HG03439 (cell line): Measurements from ENCODE around the gene PKP3.
"Not testable (repeated sequence)": the region's sequence is repeated elsewhere in the genome, so short reads cannot be mapped to it uniquely, and the experiment has no call there.

ENCODE experiments used
- ATAC-seq: cut with Tn5 transposase; IDR thresholded peaks from one replicate; pipeline ENCODE4 v1.9.1; 2021; ENCODE audit warnings: mild to moderate bottlenecking, moderate library complexity; ENCODE audit not compliant: unreplicated experiment

Gene PKP3

DNA sequence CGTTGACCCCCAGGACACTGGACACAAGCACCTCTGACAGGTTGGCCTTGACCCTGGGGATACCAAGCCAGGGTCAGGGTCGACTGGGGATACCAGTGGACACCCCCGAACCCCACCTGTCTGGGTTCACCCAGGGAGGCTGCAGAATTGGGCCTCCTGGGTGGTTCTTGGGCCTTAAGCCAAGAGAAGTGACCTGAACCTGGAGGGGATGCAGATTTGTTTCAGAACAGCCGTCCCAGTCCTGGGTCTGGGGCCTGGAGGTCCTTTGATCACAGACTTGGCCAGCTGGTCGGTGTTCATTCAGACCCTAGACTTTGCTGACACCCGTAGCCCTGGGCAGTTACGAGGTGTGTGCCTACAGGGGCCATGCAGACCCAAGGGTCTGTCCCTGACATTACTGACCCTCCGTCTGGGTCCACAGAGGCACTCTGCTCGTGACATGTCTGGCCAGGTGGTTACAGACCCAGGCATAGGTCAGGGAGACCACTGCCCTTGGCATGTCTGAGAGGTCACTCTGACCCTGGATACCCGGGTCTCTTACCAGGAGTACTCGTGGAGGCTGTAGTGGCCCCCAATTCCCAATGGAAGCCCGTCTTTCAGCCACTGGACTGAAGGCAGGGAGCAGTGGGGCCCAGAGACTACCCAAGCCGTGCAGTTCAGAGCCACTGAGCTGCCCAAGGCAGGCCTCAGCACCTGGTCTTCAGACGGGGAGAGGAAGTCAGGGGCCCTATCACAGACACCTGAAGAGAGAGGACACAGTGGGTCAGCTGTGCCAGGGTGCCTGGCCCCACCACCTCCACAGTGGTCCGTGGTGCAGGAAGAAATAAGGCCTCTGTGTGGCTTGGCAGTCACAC, 14.4 kb downstream of the PKP3 start:
- no peak for ATAC-seq

DNA sequence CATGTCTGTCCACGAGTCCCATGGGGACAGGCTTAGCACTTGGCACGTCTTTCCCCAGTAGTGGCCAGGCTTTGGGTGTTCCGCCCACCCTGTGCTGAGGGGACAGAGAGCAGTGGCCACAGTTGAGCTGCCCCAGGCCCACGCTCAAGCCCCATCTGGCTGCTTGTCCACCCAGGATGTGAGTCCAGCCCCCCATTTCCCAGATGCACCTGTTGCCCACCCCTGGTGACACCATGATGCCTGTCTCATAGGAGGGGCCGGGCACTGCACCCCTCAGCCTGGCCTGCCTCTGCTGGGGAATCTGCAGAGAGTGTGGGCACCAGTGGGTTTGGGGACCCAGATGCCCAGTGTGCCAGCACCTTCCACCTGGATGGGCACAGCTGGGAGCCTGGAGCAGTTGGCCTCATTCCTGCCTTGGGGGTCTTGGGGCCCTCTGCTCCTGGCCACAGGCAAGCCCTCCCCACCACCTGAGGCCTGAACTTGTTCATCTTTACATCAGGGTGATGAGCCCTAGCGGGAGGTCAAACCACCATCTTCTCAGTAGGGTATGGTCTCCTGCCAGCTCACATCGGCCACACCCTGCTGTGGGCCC, 15.1 kb downstream of the PKP3 start:
- no peak for ATAC-seq

DNA sequence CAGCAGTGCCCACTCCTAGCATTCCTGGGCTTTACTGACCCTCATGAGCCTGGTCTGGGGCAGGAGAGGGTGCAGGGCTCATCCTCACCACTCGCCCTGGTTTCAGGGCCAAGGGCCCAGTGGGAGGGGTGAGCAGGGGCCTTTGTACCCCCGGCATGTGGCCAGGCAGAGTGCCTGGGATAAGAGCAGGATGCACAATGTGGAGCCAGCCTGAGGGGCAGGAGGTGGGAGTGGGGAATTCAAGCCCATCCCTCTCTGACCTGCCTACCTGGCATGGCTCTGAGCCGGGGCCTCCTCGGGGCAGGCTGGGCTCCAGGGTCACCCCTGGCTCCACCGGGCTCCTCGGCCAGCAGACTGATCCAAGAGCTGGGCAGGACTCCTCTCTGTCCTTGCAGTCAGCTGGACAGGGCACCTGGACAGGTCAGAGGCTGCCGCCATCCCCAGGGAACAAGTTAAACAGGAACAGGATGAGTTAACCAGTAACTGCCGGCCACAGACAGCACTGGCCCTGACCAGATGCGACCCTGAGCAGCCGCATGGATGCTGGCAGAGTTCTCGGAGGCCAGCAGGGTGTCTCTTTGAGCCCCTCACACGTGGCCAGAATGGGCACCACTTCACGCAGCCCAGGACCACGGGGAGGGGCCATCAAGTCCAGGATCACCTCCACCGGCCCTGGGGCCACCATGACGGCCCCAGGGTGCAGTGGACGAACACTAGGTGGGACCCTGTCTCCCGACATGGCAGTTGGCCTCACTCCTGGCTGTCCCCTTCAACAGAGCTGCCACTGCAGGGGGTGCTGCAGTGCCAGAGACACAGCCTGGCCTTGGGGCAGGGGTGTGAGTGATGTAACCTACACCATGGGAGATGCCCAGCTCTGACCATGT, 15.8 kb downstream of the PKP3 start:
- no peak for ATAC-seq

DNA sequence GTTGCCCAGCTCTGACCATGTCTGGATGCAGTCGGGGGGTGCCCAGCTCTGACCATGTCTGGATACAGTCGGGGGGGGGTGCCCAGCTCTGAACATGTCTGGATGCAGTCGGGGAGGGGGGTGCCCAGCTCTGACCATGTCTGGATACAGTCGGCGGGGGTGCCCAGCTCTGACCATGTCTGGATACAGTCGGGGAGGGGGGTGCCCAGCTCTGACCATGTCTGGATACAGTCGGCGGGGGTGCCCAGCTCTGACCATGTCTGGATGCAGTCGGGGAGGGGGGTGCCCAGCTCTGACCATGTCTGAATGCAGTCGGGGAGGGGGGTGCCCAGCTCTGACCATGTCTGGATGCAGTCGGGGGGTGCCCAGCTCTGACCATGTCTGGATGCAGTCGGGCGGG, 16.7 kb downstream of the PKP3 start:
- not testable (repeated sequence) for ATAC-seq

DNA sequence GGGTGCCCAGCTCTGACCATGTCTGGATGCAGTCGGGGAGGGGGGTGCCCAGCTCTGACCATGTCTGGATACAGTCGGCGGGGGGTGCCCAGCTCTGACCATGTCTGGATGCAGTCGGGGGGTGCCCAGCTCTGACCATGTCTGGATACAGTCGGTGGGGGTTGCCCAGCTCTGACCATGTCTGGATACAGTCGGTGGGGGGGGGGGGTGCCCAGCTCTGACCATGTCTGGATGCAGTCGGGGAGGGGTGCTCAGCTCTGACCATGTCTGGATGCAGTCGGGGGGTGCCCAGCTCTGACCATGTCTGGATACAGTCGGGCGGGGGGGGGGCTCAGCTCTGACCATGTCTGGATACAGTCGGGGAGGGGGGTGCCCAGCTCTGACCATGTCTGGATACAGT, 17.5 kb downstream of the PKP3 start:
- not testable (repeated sequence) for ATAC-seq

DNA sequence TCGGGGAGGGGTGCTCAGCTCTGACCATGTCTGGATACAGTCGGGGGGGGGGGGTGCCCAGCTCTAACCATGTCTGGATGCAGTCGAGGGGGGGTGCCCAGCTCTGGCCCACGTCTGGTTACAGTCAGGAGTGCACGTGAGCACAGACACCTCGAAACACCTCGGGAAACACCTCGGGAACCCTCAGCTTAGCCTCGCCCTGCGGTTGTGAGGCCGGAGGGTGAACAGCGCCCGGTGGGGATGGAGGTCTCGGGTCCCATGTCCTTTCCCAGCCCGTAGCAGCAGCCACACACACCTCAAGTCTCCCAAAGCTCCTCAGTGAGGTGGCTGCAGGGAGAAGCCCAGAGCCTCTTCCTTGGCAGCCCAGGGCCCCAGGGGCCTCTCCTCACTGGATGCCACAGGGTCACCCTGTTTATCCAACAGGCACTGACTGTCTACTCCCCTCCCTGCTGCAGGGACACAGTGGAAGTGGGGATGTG, 18.7 kb downstream of the PKP3 start:
- no peak for ATAC-seq

DNA sequence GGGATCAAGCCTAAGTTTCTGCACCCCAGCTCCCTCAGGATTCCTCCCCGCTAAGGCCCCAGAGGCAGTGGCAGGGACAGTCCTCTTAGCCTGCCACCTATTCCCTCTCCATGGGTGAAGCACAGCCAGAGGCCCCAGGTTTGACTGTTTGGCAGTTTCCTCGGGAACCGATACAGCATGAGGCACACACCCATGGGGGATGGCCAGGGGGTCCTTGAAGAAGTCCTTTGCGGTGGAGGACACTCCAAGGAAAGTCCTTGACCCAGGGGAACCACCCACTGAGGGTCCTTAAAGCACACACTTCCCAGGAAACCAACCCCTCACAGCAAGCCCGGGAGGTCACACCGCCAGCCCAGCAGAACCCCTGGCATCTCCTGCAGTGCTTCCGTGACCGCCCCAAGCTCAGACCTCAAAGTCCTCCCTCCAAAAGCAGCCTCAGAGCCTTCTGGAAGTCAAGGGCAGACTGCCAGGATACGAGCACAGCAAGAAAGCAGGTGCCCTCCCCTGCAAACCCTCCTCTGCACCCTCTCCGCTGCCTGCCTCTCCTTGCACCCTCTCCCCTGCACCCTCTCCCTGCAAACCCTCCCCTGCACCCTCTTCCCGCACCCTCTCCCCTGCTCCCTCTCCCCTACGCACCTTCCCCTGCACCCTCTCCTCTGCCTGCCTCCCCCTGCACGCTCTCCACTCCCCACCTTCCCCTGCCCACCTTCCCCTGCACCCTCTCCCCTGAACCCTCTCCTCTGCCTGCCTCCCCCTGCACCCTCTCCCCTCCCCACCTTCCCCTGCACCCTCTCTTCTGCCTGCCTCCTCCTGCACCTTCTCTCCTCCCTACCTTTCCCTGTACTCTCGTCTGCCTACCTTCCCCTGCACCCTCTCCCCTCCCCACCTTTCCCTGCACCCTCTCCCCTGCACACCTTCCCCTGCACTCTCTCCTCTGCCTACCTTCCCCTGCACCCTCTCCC, 19.4 kb downstream of the PKP3 start:
- no peak for ATAC-seq

DNA sequence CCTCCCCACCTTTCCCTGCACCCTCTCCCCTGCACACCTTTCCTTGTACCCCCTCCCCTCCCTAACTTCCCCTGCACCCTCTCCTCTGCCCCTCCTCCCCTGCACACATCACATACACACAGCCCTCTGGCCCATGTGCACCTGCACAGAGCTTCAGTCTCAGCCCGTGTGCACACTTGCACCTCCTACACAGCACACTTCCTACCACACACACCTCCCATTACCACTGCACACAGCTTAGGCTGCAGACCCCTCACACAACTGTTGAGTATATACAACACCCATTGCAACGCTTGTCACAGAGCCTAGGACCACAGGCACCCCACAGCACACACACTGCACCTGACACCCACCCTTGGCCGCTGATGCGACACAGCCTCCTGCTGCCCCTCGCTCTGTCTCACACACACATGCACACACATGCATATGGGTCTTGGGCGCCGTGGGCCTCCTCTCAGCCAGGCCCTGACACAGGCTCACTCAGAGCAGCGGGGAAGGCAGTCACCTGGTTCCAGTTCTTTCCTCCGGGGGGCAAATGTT, 20.4 kb downstream of the PKP3 start:
- no peak for ATAC-seq

DNA sequence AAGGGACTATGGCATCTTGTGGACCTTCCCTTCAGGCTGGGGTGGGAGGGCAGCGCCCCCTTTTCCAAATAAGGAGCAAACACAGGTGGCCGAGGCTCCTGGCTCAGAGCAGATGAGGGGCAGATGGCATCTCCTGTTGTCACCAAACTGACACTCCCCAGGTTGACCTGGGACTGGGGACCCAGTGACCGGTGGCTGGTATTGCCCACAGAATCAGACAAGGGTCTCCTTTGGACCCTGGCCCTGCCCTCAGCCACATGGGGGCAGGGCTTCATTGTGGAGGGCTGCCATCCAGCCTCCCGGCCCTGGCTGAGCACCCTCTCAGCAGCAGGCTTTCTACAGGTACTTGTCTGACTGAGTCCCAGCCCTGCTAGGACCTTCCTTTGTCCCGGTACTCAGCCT, 21.6 kb downstream of the PKP3 start:
- no peak for ATAC-seq

DNA sequence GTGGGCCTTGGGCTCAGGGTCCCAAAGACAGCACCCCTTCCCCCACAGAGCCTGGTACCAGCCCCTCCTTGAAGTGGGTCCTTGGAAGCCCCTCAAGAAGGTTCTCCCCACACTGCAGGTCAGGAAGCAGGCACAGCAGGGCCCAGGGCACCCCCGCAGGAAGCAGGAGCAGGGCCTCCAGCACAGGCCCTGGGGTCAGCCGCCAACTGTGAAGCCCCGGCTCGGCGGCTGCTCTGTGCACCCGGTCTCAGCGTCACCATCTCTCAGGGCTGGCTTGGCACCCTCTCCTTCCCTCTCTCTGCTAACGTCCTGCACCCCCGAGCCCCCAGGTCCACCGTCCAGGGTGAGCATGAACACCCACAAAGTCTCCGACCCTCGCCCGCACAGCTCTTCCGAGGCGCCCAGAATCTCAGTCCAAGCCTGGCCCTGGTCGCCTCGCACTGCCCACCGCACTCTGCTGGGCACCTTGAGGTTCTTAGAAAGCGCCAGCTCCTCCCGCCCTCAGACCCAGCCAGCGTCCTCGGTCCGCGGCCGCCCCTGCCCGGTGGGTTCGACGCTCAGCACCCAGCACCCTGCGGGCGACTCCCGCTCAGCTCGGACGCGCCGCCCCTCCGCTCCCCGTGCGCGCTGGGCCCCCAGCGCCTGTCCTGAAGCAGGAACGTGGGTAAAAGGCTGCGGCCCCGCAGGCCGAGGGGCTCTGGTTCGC, 22.2 kb downstream of the PKP3 start:
- ATAC-seq = no peak

DNA sequence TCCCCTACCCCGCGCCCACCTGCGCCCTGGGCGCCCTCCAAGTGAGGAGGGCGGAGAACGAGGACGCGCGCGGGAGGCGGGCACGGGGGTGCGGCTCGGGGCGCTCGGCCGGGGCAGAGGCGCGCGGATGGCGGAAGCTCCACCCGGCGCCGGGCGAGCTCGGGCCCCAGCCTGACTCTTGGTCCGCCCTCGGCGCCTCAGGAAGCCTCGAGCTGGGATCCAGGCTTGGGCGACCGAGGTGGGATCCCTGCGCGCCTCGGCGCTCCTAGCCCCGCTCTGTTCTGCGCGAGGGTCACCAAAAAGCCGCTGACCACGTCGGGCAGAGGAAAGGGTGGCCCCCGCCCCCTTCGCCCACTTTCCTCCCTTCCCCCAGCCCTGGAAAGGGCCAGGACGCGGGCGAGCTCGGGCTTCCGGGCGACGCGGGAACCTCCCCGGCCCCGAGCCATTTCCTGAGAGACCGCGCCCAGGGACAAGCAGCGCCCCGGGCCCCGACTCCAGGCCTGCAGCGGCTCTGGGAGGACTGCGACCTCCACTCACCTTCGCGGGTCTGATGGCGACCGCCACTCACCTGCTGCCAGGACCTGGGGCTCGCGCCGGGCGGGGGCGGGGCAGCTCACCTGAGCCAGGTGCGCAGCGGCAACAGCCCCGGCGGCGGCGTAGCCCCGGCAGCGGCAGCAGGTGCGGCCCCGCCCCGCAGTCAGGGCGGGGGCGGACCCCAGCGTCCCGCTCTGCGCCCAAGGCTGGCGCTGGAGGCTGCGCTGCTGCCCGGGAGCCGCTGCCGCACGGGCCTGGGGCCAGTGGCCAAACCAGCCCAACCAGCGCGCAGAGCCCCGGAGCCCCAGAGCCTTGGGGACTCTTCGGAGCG, 23.0 kb downstream of the PKP3 start:
- ATAC-seq = no peak

DNA sequence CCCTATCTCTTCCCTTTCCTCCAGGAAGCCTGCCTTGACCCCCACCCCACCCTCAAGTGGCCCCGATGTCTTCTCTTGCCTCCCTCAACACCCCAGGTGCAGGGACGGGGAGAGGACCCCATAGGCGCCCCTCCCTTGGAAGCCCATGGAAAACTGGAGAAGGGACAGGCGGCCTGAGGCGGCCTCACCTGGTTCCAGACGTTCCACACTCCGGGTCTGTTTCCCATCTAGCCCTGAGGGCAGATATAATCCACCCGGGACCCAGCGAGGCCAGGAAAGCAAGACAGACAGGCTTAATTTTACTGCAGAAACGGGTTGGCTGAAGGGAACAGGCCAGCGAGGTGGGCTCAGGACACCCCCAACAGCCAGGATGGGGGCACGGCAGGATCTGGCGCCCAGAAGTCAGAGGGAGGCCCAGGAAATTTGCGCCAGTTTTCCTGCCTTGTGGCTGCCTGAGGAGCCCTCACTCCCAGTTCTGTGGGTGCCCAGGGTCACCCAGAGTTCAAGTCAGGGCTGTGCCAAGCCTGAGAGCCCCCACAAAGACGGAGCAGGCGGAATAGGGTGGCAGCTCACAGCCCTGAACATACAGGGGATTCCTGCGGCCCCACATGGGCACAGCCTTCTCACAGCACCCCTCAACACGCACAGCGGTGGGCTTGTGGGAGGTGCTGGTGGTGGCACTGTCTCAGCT, 23.8 kb downstream of the PKP3 start:
- no peak for ATAC-seq

DNA sequence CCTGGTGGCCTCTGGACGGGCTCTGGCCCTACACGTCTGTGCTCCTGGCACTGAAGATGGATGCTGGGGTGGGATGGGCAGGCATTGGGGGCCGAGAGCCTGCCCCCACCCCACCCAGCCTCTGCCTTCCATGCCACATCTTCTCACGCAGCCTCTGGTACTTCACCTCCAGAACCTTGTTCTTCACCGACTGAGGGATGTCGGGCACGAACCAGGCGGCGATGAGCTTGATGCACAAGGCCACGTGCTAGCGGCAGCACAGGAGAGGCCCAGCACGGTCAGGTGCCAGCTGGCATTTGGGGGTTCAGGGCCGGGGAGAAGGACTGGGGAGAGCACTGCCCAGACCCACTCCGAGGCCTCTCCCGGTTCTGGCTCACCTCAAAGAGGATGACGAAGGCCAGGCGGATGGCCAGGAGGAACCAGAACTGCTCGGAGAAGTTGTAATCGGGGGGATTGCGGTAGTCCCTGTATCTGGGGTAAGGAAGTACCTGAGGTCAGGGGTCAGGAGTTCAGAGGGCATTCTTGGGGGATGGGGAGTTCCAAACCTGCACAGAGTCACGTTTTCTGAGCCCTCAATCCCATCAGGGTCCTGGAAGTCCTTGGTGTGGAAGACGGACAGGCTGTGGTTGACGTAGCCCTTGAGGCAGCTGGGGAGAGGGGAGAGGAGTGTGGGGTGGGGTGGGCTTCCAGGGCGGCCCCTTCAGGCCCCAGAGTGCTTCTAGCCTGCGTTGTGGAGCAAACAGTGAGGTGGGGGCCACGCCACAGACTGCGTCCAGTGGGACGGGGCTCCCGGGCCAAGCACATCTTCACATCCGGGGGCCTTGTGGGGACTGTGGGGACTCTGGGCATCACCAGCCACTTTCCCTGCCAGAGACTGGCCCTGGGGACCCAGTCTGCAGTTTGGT, 24.6 kb downstream of the PKP3 start:
- ATAC-seq = no peak

DNA sequence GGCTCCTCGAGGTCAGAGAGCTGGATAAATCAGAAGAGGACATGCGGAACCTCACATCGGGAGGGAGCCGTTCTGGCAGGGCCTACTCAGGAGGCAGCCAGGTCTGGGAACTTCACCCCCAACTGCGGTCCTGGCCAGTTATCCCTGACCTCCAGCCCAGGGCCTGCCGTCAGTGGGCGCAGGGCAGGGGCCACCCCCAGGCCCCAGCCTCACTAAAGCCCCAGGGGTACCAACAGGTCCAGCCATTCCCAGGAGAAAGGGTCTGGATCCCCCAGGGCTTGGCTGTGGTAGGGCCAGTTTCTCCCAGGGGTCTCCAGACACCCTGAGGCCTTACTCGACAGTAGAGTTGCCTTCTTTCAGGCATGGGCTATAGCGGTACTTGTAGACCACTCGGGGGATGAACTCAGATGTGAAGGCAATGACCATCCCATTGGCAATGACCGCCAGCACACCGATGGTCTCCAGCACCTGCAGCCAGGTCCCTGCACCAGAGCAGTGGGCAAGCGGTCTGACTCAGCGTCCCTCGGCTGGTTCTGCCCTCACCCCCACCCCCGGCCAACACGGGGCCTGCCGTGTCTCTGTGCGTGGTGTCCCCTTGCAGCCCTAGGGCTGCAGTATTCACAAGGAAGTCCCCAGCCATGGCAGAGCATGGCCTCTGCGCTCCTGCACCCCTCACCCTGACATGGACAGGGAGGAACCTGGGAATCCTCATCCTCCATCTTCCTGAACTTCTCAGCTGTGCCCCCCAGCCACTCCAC, 25.4 kb downstream of the PKP3 start:
- no peak for ATAC-seq

DNA sequence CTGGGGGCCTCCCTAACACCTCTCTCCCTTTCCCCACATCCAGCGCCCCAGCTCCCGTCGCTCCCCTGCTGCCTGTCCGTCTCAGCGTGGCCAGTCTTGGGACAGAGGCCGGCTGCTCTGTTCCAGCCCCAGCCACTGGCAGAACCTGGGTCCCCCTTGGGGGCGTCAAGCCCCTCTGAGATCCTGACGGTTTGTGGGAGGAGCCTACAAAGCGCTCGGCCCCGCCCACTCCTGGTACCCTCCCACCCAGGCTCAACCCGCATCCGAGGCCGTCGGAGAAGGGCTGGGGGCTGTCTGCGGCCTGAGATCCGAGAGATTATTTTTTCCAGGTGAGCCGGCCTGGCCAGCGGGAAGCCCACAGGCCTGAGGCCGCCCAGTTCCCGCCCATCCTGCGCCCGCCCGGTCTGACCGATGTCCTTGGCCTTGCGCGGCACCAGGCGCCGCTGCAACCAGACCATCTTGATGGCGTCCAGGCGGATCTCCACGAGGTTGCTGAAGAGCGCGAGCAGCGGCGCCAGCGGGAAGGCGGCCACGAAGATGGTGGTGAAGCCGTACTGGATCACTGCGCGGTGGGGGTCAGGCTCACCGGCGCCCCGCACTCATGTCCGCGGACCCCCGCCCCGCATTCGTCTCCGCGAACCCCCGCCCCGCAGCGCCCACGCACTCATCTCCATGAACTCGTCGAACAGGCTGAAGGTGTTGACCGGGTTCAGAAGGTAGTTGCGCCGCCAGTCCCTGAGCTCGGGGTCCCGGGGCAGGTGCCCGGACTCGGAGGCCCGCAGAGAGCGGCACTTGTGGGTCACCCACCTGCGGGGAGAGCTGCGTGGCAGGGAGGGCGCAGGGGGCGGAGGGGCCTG, 26.3 kb downstream of the PKP3 start:
- no peak for ATAC-seq
